NCI-H526 treated with DMSO at 0.1 percent for 48 hours (cell line): ENCODE measurements around the gene HHAT.
A peak's percentile ranks its signal among the peaks of the same experiment; 100 is the strongest.
"Not testable (repeated sequence)": the region's sequence is repeated elsewhere in the genome, so short reads cannot be mapped to it uniquely, and the experiment has no call there.

Experiments
- DNase-seq: peaks from one replicate; lab custom pipeline; 2025; lab: John Stamatoyannopoulos, UW

The HHAT gene

DNA sequence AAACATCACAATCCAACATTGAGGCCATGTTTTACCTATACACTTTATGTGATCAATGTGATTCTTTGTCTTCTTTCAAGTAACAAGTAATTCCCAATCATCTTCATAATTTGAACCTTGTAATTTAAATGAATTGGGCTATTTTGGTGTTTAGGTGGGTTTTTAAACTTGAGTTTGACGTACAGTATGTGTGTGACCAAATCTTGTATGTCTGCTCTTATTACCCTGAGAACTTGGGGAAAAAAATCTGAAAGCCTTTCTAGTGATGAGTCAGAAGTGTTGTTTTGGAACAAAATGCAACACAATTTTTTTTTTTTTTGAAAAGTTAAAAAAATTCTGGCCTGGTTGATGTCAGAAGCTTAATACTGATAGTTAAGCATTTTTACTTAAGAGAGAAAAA, 68.5 kb downstream of the HHAT start:
- no peak for DNase-seq

DNA sequence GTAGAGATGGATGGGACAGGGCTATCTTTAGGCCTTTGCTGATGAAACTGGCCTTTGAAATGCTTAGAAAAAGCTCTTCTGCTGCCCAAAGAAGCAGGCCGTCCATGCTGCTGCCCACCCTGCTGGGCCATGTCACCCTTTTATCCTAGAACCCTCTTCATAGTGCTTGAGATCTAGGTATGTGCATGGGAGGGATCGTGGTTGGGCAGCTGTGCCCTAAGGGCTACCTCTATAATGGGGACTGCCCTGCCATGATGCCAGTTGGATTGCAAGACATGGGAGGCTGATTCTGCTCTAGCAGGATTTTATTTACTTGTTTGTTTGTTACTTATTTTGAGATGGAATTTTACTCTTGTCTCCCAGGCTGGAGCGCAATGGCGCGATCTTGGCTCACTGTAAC, 69.0 kb downstream of the HHAT start:
- DNase-seq: no peak

DNA sequence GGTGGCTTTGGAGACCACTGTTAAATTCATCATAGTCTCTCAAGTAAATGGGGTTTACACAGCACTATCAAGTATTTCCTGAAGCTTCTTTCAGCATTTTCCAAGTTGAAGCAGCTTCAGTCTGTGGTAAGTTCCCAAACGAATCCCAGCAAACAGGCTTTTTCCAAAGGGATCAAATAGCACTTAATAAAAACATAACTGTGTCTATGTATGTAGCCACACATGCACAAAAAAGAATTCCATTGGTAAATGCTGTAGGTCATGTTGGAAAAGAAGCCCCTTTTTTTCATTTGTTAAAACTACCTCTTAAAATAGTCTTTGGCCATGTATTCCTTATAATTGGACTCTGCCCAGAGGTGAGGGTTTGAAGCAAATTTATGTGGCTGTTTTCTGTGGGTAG, 69.8 kb downstream of the HHAT start:
- no peak for DNase-seq

DNA sequence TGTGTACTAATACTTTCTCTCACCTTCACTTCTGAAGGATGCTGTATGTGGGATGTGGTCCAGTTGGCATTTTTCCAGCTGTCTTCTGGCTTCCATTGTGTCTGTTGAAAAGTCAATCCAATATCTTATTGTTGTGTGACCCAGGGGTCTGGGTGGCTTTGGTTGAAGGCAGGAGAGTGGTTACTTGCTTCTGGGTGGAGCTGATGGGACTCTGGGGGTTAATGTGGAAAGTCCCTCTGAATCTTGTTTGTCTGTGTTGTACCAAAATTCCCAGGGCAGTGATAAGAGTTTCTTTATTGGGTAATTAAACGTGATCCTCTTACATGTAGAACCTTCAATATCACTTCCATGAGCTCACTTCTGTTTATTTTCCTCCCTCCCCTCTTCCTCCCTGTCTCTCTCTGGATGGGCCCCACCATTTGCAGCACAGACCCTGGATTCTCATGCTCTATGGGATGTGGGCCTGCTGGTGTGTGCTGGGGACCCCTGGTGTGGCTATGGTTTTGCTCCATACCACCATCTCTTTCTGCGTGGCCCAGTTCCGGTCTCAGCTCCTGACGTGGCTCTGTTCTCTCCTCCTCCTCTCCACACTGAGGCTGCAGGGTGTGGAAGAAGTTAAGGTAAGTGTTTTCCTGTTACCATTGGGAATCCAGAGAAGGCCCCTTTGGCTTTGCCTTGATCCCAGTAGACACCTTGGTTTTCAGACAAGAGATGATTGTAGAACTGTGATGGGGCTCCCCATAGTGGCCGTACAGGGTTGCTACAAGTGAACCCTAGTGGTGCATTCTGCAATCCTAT, 71.5 kb downstream of the HHAT start:
- DNase-seq: peak; percentile 17

DNA sequence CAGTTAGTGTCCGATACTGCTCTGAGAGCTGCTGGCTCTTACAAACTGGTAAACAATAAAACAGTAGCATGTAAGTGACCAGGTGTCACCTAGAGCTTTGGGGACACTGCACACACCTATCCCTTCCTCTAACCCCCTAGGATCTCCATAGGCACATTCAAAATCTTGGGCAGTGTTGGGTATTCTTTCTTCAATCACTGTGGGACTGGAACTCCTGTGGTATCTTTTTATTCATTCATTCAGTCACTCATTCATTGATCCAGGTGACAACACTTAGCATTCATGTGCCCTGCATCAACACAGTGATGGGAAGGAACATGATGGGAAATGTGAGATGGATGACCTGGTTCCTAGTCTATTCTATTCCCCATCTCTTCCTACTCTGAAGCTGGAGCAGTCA, 73.9 kb downstream of the HHAT start:
- DNase-seq: no peak

DNA sequence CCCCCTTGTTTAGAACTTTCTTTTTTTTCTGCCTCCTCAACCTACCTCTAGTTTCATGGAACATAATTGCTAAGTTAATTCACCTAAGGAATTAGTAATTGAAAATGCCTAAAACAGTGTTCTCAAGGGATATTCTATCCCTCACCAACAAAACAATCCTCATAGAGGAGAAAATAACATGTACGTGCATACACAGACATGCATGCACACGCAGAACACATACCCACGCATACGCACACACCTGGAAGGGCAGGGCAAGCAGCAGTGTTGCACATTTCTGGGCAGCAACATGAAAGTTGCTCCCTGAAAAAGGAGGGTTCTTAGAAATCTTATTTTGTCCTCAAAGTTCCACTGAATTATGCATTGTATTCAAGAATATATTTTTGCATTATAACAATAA, 76.6 kb downstream of the HHAT start:
- no peak for DNase-seq

DNA sequence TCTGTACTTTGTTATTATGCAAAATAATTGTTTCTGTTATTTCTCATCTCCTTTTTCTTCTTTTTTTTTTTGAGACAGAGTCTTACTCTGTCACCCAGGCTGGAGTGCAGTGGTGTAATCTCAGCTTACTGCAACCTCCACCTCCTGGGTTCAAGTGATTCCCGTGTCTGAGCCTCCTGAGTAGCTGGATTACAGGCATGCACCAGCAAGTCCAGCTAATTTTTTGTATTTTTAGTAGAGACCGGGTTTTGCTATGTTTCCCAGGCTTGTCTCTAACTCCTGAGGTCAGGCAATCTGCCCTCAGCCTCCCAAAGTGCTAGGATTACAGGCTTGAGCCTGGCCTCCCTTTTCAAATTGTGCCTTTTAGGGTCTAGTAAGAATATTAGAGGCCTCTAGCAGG, 77.6 kb downstream of the HHAT start:
- not testable (repeated sequence) for DNase-seq

DNA sequence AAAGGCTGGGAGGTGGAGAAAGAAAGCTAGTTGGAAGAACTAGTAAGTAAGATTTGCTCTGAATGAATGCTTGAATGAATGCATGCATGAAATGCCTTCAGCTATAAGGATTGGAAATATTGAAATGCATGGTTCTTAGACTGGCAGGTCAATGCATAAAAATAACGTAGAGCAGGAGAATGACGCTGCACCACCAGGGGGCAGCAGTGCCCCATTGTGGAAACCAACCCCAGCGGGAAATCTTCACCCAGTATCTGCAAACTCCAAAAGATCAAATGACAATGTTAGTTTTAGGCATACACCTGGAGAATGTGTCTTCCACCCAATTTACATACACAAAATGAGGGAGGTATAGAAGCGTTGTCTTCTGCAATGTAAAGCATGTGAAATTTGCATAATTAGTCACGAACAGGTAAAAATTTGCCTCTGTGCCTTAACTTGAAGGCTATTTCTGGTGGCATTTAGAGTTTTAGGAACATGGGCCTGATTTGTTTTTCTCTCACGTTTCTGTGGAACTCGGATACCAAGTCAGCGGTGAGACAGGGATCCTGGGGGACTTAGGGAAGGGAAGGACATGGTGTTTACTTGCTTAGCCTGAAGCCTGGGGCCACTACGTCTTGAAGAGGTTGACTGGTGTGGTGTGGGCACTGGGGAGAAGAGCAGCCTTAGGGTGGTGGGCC, 78.6 kb downstream of the HHAT start:
- DNase-seq: peak; percentile 89

DNA sequence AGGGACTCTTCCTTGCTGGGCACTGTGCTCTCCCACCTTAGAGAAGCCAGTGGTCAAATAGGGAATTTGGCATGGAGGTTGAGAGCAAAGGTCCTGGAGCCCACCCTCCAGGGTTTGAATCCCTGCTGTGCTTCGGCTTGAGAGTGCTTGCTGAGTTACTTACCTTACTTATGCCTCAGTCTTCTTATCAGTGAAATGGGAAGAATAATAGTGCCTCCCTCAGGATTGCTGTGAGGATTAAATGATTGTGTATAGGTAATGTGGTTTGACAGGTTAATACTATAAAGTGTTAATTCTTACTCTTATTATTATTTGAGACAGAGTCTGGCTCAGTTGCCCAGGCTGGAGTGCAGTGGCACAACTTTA, 79.2 kb downstream of the HHAT start:
- DNase-seq: no peak

DNA sequence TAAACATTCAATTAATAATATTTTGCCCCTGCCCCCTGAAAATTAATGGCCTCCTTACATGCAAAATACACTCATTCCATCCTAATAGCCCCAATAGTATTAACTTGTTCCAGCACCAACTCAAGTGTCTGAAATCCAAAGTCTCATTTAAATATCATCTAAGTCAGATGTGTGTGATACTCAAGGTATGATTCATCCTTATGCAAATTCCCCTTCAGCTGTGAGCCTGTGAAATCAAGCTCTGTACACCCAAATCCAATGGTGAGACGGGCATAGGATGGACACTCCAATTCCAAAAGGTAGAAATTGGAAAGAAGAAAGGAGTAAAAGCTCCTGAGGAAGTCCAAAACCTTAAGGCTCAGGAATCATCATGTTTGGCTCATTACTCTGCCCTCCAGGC, 83.5 kb downstream of the HHAT start:
- no peak for DNase-seq

DNA sequence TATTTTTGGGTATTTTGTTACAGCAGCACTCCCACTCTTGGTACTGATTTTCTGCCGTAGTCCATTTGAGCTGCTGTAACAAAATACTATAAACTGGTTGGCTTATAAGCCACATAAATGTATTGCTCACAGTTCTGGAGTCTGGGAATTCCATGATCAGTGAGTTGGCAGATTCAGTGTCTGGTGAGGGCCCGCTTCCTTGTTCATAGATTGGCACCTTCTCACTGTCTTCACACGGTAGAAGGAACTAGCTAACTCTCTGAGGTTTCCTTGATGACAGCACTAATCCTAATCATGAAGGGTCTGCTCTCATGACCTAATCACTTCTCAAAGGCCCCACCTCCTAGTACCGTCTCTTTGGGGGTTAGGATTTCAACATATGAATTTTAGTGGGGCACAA, 85.2 kb downstream of the HHAT start:
- DNase-seq: no peak

DNA sequence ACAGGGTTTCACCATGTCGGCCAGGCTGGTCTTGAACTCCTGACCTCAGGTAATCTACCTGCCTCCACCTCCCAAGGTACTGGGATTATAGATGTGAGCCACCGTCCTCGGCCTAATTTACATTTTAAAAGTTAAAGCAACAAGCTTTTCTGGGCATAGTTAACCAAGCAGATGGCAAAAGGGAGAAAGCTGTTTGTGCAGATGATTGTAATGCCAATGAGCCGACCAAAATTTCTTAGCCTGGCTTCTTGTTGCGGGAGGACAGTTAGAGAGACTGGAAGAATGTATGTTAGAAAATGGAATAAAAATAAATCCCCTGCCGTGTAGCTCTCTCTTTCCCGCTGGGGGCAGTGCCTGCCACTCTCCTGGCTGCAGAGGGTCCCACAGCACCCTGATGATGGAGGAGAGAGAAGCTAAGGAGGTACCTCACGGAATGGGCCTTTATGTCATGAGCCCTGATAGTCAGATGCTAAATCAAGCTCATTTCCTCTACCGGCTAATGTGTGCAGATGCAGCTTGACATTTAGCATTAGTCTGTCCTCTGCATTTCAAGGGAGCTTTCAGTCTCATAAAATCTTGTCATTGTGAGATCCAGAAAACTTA, 87.2 kb downstream of the HHAT start:
- DNase-seq: no peak

DNA sequence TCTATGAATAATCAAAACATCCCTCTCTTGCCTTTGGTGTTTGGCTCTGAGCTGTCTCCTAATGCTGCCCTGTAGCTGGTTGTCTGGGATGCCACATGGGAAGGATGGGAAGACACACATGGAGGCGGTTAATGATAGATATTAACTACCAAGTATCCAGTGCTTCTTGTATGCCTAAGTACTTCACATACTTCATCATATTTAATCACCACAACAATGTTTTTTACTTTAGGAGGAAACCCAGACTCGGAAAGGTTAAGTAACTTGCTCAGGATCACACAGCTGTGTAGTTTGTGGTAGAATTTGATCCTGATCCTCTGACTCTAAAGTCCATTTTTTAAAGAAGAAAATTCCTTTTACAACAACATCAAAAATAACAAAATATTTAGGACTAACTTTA, 88.0 kb downstream of the HHAT start:
- DNase-seq: no peak

DNA sequence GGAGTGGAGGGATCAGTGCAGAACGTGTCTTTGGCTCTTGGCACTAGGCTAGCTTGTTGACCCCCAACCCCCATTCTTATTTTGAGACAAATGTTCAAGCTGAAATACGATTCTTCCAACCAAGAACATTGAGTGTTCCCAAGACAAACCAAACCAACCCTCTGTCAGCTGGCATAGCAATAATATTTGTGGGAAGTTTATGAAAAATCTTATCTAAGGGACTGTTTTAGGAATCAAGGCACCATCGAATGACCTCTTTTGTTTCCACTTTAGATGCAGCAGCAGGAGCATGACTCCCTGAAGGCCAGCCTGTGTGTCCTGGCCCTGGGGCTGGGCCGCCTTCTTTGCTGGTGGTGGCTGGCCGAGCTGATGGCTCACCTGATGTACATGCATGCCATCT, 89.2 kb downstream of the HHAT start:
- DNase-seq: no peak

DNA sequence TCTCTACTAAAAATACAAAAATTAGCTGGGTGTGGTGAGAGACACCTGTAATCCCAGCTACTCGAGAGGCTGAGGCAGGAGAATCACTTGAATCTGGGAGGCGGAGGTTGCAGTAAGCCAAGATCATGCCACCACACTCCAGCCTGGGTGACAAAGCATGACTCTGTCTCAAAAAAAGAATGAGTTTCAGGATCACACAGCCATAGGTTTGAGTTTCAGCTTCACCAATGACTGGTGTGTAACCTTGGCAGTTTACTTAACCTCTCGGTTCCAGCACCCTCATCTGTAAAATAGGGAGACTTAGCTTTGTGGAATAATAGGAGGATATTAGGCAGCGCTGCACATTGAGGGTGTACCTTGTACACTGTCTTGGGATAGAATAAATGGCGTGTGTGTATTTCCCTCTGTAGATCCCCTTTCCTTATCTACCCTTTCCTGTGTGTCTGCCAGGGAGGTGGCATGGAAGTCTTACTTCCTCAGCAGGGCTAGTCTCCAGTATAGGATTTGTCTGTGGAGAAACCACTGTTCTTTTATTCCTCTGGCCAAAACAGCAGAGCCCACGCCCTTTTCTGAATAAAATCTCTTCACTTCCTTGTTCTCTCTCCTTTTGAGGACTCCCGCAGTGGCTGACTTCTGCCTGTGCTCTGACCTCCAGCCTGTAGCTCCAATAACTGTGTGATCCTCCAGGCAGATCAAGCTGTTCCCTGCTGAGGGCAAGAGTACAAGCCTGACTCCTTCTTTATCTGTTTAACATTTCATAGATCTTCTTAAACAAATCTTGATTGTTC, 90.4 kb downstream of the HHAT start:
- DNase-seq: no peak

DNA sequence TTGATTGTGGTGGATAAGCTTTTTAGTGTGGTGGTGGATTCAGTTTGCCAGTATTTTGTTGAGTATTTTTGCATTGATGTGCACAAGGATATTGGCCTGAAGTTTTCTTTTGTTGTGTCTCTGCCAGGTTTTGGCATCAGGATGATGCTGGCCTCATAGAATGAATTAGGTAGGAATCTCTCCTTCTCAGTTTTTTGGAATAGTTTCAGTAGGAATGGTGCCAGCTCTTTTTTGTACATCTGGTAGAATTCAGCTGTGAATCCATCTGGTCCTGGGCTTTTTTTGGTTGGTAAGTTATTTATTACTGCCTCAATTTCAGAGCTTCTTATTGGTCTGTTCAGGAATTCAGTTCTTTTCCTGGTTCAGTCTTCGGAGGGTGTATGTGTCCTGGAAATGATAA, 98.0 kb downstream of the HHAT start:
- DNase-seq: not testable (repeated sequence)

DNA sequence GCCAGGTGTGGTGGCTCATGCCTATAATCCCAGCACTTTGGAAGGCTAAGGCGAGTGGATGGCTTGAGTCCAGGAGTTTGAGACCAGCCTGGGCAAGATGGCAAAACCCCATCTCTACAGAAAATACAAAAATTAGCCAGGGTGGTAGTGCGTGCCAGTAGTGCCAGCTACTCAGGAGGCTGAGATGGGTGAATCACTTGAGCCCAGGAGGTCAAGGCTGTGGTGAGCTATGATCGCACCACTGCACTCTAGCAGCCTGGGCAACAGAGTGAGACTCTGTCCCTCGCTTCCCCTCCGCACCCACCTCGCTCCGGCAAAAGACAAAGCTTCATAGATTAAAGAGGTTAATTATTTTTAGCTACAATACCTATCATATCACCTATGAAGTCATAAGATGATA, 100.0 kb downstream of the HHAT start:
- DNase-seq: no peak

DNA sequence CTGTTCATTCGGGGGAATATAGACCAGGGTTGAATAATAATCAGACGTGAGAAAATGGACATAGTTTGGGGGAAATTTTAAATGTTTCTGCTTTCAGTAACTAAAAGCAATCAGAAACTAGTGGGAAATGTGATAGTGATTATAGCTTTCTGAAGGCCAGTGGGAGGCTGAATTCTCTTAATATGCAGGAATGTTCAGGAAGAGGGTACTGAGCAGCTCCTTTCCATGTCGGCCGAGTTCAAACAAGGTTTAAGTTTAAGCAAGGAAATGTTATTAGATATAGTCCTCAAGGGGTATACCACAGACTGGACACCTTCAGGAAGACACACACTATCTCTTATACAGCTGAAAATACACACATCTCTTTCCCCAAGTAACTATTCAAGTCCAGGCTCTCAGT, 105.5 kb downstream of the HHAT start:
- DNase-seq: no peak

DNA sequence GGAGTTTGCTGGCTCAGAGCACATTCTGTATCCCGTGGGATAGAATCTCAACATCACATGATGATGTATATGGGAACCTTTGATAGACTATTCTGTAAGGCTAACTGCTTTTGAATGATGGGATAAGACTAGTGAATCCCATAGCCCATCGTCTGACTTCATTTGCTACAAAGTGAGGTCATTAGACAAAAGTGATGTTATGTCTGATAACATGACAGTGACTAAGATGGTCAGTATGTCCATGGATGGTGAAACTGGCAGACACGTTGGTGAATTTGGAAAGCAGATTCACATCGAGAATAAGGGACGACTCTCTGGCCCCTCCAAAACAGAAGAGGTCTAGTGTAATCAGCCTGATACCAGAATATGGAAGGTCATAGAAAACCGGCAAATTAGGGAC, 108.4 kb downstream of the HHAT start:
- DNase-seq: no peak

DNA sequence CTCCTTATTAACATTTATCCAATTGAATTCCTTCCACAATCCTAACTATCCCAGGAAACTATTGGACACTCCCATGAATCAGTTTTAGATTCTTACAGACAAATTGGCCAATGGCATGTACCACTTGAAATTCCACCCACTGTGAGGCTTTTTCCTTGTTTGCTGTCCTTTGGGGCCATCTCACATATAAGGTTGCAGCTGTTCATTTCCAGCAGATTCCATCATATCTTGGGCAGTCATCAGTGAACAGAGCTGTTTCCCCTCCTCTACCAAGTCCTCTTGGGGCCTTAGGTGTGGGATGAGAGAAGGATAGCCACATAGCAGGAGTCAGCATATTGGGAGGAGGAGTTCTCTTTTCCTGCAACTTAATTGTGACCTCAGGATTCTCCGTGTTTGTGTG, 109.1 kb downstream of the HHAT start:
- DNase-seq: no peak

DNA sequence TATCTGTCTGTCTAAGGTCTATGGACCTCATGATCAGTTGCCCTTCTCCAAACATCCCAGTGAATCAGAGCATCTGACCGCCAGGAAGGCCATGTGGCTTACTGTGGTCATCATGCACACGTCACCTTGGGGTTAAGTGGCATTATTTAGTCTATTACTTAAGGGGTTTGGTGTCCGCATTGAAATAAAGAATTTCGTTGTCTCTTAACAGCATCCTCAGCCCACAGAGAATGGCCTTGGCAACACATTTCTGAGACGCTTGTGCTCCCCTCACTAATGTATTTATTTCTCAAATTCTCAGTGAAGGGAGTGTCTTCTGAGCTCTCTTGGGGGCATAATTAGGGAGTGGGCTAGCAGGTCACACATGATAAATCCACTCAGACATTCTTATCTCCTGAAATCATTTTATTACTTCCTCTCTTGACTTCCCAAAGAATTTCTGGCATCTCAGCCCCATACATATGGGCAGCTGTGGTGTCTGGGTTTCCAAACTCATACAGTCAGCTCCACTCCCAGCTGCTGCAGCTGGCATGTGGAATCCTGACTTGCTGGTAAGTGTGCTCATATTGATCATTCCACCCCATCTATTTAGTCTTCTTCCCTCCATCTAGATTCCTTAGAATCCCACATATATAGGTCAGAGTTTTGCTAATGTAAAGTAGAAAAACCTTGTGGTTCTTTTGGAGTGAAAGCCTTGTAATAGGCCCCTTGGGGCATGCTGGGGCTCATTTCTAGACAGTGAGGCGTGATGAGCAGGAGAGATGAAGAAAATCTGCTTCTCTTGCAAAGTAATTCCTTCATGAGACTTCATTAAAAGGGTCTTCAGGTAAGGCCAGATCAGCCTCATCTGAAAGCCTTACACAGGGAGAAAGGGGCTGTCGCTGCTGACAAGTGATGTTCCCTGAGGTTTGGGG, 110.5 kb downstream of the HHAT start:
- DNase-seq: no peak

DNA sequence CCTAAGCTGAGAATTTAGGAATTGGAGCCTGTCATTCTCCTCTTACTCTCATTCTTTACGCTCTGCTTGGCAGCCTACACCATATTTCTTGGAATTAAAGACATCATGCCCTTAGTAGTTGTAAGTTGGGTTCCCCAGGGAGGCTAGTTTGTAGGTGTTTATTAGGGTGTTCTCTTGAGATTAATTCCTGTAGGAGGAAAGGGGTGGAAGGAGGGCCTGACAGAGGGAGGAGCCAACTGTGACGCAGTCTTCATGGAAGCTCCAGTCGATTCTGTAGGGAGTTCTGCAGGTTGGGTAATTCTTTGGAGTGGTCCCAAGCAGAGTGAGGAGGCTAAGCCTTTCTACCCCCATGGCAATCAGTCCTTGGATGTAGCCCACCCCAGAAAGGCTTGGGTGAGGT, 111.4 kb downstream of the HHAT start:
- DNase-seq: no peak
